ENCODE results near the gene MRFAP1L1.
A peak's percentile ranks its signal among the peaks of the same experiment; 100 is the strongest.
"Not testable (repeated sequence)": the region's sequence is repeated elsewhere in the genome, so short reads cannot be mapped to it uniquely, and the experiment has no call there.

Gene MRFAP1L1

GRCh38 chr4:6727081-6727942, 17.6 kb upstream of the MRFAP1L1 start:
- H3K27ac ChIP-seq = no peak overlapping the region
- no peak for TF ChIP-seq CTCF (conservative IDR thresholded peaks at IDR 0.05)

- H3K27ac ChIP-seq = not testable (repeated sequence)
These were observed 15.8 kb upstream of the MRFAP1L1 start for GRCh38 chr4:6725427-6725961.

GRCh38 chr4:6724421-6725111, 14.9 kb upstream of the MRFAP1L1 start:
- no peak for TF ChIP-seq CTCF (conservative IDR thresholded peaks at IDR 0.05)
- no peak overlapping the region for H3K27ac ChIP-seq

GRCh38 chr4:6723851-6724250, 14.2 kb upstream of the MRFAP1L1 start:
- no peak for TF ChIP-seq CTCF (conservative IDR thresholded peaks at IDR 0.05)
- no peak overlapping the region for H3K27ac ChIP-seq

GRCh38 chr4:6722891-6723290, 13.2 kb upstream of the MRFAP1L1 start:
- no peak for TF ChIP-seq CTCF (conservative IDR thresholded peaks at IDR 0.05)
- H3K27ac ChIP-seq = no peak overlapping the region

- 0 out of 2 replicates have a peak overlapping the region, but pooled peaks have one; percentile 24 for H3K27ac ChIP-seq
- no peak for TF ChIP-seq CTCF (conservative IDR thresholded peaks at IDR 0.05)
These were observed 11.5 kb upstream of the MRFAP1L1 start for GRCh38 chr4:6721121-6721520.

- H3K27ac ChIP-seq = 0 out of 2 replicates have a peak overlapping the region, but pooled peaks have one; percentile 24
- peak; percentile 90 for TF ChIP-seq CTCF (conservative IDR thresholded peaks at IDR 0.05)
These were observed 10.6 kb upstream of the MRFAP1L1 start for GRCh38 chr4:6720202-6720699.
